Measurements from ENCODE around the gene MRTFB.
A peak's percentile ranks its signal among the peaks of the same experiment; 100 is the strongest.

Gene MRTFB

DNA sequence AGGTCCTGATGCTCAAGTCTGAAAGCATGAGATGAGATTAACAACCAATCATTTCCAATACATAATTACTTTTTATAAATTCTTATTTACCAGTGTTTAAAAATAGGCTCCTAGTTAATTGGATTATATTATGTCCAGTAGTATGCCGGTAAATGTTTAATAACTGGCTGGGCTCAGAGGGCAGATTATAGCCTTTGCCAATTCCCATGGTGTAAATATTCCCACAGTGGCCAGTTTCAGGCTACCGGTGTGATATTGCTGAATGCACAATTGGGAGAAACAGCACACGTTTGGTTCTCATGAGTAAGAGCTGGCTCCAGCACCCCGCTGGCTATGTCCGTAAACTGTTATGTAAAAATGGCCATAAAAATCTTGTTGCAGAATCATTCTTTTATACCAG, 167.6 kb downstream of the MRTFB start:
- DNase-seq (ENCODE audit: low read depth): no peak

DNA sequence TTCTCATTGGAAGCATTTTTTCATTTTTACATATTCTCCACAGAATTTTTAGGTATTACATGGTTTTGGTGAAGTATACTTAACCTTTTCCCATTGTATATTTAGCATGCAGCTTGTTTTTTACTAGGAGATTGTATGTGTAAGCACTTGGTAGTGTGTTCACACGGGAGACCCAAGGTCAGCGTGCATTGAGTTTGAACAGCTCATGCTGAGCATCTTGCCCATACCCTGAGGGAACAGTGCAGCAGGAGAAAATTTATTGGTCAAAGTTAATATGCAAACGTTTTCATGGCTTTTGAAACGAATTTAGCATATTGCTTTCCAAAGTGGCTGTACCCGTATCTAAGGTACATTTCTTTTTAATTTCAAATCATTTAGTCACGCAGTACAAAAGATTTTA, 168.7 kb downstream of the MRTFB start:
- DNase-seq (ENCODE audit: low read depth): no peak

DNA sequence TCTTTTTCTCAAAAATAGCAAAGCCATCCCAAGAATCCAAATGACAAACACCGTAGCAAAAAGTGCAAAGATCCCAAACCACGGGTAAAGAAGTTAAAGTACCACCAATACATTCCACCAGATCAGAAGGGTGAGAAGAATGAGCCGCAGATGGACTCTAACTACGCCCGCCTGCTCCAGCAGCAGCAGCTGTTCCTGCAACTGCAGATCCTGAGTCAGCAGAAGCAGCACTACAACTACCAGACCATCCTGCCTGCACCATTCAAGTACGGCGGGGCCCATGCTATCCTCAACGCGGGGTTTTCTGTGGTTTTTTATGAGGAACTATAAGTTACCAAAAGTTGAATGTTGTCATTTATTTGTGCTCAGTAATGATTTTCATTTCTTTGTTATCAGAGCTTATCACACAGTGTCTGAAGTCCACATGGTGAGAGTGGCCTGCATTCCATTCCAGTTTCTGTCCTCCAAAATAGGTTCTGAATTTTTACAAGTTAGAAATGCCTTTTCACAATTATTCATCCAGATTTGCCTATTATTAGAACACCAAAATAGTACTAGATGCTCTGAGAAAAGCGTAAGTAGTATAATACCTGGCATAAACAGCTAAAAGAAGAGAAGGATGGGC, 169.2 kb downstream of the MRTFB start:
- DNase-seq (ENCODE audit: low read depth): no peak

DNA sequence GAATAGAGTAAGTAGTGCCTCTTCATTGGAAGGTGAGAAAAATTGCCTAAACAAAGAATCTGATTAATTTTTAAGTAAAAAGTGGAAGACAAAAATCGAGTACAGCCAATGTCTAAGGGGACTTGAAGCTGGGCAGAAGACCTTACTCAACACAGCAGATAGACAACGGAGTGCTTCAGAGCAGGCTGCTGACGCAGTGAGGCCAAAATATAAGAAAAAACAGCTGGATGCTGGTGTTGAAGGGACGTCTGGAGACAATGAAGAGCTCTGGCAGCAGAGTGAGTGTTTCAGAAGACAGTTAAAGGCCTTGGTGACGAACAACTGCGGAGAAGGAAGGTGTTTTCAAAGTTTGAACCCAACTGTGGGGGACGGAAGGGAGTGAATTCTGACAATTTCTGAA, 169.8 kb downstream of the MRTFB start:
- no peak for DNase-seq (ENCODE audit: low read depth)

DNA sequence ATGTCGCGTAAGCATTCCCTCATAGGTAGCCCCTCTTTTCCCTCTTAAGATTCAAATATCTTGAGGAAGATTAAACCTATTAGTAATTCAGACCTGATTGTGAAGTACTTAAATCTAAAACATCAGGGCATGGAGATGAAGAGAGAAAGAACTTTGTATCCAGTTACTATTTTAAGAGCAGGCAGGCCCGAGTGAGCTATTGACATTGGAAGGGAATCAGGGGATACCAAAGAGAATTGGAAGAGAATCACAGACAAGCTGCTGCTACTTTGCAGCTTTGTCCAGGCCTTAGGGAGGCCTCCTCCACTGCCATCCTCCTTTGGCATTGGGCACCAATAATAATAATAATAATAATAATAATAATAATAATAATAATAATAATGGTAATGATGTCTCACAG, 170.5 kb downstream of the MRTFB start:
- no peak for DNase-seq (ENCODE audit: low read depth)

DNA sequence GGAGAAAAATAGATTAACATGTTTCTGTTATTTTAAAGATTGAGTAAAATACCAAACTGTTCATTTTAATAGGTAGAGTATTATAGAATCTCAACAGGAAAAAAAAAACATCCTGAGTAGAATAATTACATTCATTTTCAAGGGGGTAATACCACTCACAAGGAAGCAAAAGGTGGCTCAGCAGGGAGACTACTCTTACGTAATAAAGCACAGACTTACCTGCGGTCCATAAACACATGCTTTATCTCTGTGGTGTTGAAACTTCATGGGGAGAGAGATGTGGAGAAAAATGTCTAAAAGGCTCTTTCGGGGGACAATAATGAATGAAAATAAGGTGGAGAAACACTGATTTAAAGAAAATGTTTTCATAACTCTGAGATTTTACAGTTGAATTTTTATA, 171.7 kb downstream of the MRTFB start:
- DNase-seq (ENCODE audit: low read depth): no peak

DNA sequence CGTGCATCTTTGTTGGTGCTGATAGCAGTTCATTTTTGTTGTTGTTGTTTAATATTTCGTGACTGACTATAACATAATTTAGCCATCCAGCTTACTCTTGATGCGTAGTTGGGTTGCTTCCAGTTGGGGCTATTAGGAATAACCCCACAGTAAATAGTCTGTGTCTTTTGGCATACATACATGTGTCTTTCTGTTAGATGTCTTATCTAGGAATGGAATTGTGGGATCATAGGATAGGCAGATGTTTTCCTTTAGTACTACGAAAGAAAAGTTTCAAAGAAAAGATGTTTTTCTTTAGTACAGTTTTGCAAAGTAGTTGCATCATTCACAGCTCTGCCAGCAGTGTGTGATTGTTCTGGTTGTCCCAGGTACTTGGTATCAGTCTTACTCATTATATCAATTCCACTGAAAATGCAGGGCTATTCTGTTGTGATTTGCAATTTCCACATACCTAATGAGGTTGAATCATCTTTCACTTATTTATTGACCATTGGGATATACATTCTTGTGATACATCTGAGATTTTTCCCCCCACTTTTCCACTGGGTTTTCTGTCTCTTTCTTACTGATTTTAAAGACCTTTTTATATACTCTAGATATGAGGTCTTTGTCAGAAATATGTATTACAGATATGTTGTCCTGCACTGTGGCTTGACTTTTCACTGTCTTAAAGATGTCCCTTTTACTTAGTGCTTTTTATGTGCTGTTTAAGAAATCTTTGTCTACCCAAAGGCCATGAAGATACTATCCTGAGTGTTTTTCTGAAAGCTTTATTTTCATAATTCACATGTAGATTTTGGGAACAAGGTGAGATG, 173.3 kb downstream of the MRTFB start:
- DNase-seq (ENCODE audit: low read depth): no peak

DNA sequence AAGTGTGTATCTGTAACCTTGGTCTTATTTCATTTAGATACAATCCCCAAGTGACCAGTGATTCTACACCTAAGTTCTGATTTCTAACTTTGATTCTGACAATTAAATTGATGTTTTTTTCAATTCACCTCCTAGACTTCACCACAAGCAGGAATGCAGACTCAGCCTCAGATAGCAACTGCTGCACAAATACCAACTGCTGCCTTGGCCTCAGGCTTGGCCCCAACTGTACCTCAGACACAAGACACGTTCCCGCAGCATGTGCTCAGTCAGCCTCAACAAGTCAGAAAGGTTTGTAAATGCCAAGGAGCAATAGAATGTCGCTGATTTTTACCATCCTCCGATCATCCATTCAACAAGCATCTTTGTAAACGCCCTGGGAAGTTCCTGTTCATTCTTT, 177.7 kb downstream of the MRTFB start:
- DNase-seq (ENCODE audit: low read depth): no peak

DNA sequence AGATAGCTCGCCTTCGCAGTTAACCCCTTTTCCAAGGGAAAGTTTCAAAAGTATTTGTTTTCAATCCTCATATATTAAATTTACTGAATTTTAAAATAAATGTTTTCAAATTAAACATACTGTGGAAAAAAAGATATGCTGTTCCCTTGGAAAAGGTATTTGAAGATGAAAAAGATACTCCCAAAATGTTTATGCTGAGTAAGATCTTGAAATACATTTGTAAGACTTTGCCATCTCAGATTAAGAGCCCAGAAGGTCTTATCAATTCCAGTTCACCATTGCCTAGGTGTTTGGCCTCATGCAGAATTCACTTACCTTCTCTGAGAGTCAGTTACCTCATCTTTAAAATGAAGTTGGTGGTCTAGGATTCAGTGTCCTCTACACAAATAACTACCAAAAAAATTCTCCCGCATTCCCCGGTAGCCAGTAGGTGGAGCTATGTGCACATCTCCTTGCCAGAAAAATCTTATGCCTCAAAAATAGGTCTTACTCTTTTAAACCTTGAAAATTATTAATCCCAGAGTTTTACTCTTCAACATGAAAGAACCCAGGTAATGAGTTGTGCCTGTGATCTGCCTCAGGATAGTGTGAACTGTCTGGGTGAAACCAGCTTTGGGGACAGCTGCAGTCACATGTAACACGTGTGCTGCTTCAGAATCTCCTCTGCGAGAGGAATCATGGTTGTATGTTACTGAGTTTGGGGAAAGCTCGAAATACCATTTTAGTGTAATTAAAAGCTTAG, 178.3 kb downstream of the MRTFB start:
- peak; percentile 20 for DNase-seq (ENCODE audit: low read depth)

DNA sequence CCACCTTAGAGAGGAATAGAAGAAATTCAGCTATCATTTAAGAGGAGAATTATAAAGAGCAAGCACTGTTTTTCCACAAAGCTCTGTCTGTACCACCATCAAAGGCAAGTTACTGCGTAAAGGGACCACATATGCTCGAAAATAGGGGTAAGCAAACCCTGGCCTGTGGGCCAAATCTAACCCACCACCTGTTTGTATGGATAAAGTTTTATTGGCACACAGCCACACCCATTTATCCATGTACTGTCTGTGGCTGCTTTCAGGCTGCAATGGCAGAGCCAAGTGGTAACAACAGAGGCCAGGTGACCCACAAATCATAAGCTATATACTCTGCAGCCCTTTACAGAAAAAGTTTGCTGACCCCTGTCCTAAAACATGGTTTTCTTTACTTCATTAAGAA, 180.3 kb downstream of the MRTFB start:
- DNase-seq (ENCODE audit: low read depth): no peak

DNA sequence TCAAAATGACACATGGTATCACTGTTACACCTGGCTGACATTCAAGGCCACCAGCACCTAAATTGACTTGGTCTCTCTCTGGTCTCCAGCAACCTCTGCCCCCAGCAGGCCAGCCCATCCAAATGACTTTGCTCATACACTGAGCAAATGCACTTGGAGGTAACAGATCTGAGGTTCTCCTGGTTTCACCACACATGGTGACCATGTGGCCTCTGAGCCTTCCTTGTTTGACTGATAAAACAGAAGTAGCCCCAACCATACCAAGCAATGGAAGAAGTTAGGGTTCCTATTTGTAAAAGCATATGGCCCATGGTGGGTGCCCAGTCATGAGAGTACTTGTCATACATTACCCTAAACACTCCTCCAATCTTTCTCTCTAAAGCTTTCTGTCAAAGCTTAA, 181.7 kb downstream of the MRTFB start:
- DNase-seq (ENCODE audit: low read depth): no peak

DNA sequence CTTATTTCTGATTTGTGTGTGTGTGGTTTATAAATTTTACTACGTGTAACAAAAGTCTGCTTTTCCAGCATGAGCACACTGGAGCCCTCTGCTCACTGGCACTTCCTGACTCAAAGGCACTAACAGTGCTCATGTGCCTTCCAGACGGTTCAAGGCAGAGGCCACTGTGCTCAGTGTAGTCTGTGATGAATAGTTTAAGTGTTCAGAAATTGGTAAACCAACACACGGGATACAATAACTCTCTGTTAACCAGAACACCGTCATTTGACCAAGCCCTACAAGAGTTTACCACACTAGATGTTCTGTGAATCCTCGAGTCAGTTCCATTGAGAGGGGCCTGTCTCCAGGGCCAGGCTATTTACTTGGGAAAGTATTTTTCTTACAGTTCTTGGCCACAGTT, 191.9 kb downstream of the MRTFB start:
- DNase-seq (ENCODE audit: low read depth): no peak

DNA sequence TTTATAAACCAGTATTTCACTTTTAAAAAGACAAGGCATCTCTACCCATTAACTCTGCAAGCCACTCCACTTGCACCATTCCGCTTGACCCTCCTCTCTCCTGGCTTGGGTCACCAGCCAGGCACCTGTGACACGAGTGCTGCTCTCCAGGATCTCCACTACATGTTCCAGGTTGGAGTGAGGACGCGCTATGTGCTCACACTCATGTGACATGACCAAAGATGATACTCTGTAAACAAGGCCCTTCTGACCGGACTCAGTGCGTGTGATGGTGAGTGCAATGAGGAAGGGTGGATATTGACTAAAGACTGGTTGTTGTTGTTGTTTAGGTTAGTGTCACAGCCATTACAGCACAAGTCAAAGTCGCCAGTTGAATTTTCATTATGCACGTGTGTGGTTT, 192.7 kb downstream of the MRTFB start:
- DNase-seq (ENCODE audit: low read depth): no peak

DNA sequence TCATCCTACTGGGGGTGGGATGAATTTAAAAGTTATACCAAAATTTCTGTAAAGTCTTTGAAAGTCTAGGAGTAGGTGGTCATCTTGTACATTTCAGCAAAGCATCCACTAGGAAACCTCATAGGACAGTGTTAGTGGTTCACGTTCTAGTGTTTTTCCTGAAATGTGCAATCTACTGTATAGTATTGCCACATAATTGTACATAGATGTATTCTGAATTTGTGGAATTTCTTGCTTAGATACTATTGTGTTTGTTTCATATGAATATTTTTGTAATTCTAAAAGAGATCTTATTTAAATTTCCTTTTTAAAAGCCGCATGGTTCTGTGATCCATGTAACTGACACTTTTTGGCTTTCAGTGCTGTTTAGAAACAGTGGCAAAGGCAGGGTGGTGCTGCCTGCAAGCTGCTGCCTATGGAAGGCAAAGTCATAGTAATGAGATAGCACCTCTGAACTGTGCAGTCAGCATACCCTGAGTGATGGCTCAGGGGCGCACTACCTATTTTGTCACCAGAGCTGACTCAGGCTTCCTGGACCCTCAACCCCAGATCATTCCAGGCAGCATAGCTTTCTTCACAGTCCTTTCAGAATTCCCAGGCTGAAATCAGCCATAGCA, 193.3 kb downstream of the MRTFB start:
- DNase-seq (ENCODE audit: low read depth): no peak

DNA sequence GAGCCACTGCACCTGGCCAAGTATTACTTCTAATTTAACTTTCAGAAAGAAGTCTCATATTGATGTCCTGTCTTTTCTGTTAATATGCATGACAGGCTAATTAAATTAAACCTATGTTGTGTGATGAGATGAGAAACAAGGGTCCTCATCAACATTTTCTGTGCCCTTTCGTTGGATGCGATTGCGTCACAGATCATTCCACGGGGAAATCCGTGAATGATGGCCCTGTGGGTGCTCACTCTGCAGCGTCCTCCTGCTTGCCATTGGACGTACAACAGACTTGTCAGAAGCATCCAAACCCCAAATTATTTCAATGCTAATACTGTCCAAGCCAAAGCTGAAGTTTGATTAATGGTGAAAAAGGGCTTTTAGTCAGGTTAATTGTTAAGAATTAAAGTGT, 197.0 kb downstream of the MRTFB start:
- DNase-seq (ENCODE audit: low read depth): no peak

DNA sequence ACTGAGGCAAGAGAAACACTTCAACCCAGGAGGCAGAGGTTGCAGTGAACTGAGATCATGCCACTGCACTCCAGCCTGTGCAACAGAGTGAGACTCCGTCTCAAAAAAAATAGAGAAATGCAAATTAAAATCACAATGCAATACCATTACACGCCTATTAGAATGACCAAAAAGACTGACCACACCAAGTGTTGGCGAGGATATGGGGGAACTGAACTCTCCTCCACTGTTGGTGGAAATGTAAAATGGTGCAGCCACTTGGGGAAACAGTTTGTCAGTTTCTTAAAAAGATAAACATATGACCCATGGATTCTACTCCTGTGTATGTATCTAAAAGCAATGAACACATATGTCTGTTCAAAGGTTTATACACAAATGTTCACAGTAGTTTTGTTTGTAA, 204.8 kb downstream of the MRTFB start:
- no peak for DNase-seq (ENCODE audit: low read depth)

DNA sequence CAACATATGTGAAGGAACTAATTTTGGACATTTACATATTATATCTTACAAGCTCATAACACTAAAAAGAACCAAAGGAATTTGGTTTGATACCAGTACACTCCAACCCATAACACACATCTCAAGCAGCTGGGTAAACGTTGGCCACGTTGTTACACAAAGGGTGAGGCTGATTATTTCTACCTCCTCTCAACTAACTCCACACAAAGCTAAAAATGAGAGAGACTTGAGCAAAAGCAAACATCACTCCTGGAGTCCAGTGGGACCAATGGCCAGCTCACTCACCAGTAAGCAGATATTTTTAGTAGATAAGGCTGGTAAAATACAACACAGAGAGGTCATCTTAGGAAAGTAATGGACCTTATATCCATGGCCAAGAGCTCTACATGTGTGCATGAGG, 207.6 kb downstream of the MRTFB start:
- DNase-seq (ENCODE audit: low read depth): no peak

DNA sequence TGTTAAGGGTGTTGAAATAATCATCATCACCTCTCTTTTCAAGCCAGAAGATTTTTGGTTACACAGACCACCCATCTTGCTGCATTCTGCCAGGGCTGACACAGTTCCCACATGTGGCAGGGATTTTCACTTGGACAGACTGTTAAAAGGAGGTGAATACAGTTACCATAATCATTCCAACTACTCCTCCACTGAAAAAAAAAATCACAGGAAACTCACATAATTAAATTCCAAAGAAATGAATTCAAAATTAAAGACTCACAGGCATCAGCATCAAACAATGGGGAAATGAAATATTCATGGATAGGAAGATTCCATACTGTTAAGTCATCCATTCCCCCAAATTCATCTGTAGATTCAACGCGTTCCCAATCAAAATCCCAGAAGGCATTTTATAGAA, 209.4 kb downstream of the MRTFB start:
- no peak for DNase-seq (ENCODE audit: low read depth)

DNA sequence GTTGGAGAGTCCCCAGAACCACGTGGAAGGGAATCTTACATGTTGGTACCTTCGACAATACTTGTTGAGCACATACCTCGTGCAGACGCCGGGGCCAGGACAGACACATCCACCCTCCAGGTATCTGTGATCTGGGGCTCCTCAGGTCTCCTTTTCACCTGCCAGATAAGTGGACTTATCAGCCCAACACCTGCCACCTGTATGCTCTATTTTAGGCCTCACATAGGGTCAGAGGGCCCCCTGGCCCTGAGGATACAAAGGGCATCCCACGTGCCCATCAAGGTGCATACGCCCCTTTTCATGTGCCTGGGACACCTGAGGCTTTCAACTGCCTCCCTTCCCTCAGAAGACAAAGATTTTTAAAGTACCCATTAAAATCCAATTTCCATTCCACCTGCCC, 212.7 kb downstream of the MRTFB start:
- no peak for DNase-seq (ENCODE audit: low read depth)

DNA sequence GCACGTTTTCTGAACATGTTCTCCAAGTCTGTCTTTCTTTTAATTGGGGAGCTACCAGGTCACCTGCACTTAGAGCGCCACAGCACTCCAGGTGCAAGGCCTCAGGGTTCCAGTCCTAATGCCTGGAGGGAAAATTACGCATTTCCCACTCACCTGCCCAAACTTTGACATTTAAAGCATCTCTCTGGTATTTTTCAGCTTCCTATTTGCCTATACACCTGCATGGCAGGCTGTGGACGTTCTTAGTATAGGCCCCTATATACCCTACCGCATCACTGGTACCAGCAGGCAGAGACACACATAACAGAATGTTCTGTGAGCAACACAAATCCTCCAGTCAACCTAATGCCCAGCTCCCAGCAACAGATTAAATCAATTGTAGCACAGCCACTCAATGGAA, 213.3 kb downstream of the MRTFB start:
- DNase-seq (ENCODE audit: low read depth): no peak

DNA sequence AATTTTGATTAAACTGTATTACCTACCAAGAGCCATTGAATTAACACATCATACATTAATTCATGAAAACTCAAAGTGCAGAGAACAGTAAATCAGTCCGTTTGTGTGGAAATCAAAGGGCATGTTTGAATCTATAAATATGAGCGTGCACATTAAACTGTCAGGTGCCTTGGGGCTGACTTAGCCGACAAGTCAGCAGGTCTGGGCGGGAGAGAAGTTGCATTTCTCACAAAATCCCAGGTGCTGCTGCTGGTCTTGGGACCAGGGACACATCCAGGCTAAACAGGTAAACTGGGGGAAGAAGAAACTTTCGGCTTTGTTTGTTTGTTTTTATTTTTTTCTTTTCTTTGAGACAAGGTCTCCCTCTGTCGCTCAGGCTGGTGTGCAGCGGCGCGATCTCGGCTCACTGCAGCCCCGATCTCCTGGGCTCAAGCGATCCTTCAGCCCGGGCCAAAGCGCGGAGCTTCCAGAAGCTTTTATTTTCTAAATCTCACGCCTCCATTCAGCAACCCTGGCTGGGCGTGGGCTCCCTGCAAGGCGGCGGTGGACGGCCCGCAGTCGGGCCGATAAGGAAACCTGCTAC, 213.9 kb downstream of the MRTFB start:
- DNase-seq (ENCODE audit: low read depth): no peak
